Endothelial cell (in vitro differentiated cells): ENCODE data around the gene BAHD1. TPM values are rescaled to one million over a fixed set of nuclear protein-coding genes. Genes with fewer than 3 reads are reported as not detected.

ENCODE experiments used
- DNase-seq: peaks from one replicate; pipeline ENCODE4 v3.0.0; 2021; ENCODE audit warnings: low spot score
- H3K27ac Mint-ChIP-seq: one replicate; pipeline ENCODE4 v1.8.0; 2021; ENCODE audit warnings: mixed read lengths, inconsistent platforms; ENCODE audit not compliant: unreplicated experiment
- H3K27me3 Mint-ChIP-seq: one replicate; pipeline ENCODE4 v1.8.0; 2021; ENCODE audit warnings: mild to moderate bottlenecking, moderate library complexity, mixed read lengths, inconsistent platforms; ENCODE audit not compliant: unreplicated experiment
- H3K36me3 Mint-ChIP-seq: one replicate; pipeline ENCODE4 v1.8.0; 2021; ENCODE audit warnings: mild to moderate bottlenecking, low read depth, mixed read lengths, inconsistent platforms; ENCODE audit not compliant: unreplicated experiment
- H3K4me1 Mint-ChIP-seq: one replicate; pipeline ENCODE4 v1.8.0; 2021; ENCODE audit warnings: mild to moderate bottlenecking, mixed read lengths, inconsistent platforms; ENCODE audit not compliant: unreplicated experiment
- H3K4me3 Mint-ChIP-seq: one replicate; pipeline ENCODE4 v1.8.0; 2021; ENCODE audit warnings: mild to moderate bottlenecking, mixed read lengths, inconsistent platforms; ENCODE audit not compliant: unreplicated experiment
- H3K9me3 Mint-ChIP-seq: one replicate; pipeline ENCODE4 v1.8.0; 2021; ENCODE audit warnings: mixed read lengths, inconsistent platforms; ENCODE audit not compliant: unreplicated experiment
- total RNA-seq: library from RNA; stranded (reverse); fragmentation: NEBNext Ultra II Directional; extraction: Animal tissue kit (Norgen Biotek cat#: 25700); gene quantifications from one replicate; pipeline ENCODE4 v1.2.1, GENCODE V29; 2021; ENCODE audit not compliant: unreplicated experiment
- TF ChIP-seq, protein P1 (sequence below): fragments of 200-600 bp; sonication (generic); IDR thresholded peaks from one replicate; pipeline ENCODE4 v1.5.0; 2021; ENCODE audit warnings: antibody characterized with exemption; ENCODE audit not compliant: unreplicated experiment

The BAHD1 gene
- total RNA-seq, 1 donor from 2014 or later, result 20.4 TPM

- TF ChIP-seq, protein P1, sequence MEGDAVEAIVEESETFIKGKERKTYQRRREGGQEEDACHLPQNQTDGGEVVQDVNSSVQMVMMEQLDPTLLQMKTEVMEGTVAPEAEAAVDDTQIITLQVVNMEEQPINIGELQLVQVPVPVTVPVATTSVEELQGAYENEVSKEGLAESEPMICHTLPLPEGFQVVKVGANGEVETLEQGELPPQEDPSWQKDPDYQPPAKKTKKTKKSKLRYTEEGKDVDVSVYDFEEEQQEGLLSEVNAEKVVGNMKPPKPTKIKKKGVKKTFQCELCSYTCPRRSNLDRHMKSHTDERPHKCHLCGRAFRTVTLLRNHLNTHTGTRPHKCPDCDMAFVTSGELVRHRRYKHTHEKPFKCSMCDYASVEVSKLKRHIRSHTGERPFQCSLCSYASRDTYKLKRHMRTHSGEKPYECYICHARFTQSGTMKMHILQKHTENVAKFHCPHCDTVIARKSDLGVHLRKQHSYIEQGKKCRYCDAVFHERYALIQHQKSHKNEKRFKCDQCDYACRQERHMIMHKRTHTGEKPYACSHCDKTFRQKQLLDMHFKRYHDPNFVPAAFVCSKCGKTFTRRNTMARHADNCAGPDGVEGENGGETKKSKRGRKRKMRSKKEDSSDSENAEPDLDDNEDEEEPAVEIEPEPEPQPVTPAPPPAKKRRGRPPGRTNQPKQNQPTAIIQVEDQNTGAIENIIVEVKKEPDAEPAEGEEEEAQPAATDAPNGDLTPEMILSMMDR, result no peak
- no peak overlapping the region for H3K4me3 Mint-ChIP-seq
- peaks cover 6% of the 10 kb centered on the region for H3K4me1 Mint-ChIP-seq
- no peak for DNase-seq
- H3K27me3 Mint-ChIP-seq, result peaks cover 5% of the 10 kb centered on the region
- no peak overlapping the region for H3K27ac Mint-ChIP-seq
- no peaks in the 10 kb centered on the region for H3K36me3 Mint-ChIP-seq
- no peaks in the 10 kb centered on the region for H3K9me3 Mint-ChIP-seq
These were observed 16.2 kb upstream of the BAHD1 start for GRCh38 chr15:40424483-40425115.

GRCh38 chr15:40425681-40426080 is 15.1 kb upstream of the BAHD1 start:
- Mint-ChIP-seq H3K36me3 (no peaks in the 10 kb centered on the region), H3K27me3 (peaks cover 5% of the 10 kb centered on the region), H3K9me3 (no peaks in the 10 kb centered on the region), H3K4me1 (peaks cover 6% of the 10 kb centered on the region), H3K4me3 (no peak overlapping the region), H3K27ac (no peak overlapping the region)
- no peak for DNase-seq
- TF ChIP-seq, protein P1, result no peak

- H3K4me3 Mint-ChIP-seq, result no peak overlapping the region
- peaks cover 6% of the 10 kb centered on the region for H3K4me1 Mint-ChIP-seq
- no peaks in the 10 kb centered on the region for H3K36me3 Mint-ChIP-seq
- no peaks in the 10 kb centered on the region for H3K9me3 Mint-ChIP-seq
- TF ChIP-seq, protein P1, result no peak
- DNase-seq, result no peak
- H3K27ac Mint-ChIP-seq, result no peak overlapping the region
- H3K27me3 Mint-ChIP-seq, result no peaks in the 10 kb centered on the region
These were observed 13.6 kb upstream of the BAHD1 start for GRCh38 chr15:40427188-40427587.

GRCh38 chr15:40428185-40428584 is 12.6 kb upstream of the BAHD1 start:
- Mint-ChIP-seq H3K36me3 (no peaks in the 10 kb centered on the region), H3K27me3 (no peaks in the 10 kb centered on the region), H3K4me3 (no peak overlapping the region), H3K27ac (no peak overlapping the region), H3K4me1 (peaks cover 6% of the 10 kb centered on the region), H3K9me3 (no peaks in the 10 kb centered on the region)
- DNase-seq, result no peak
- TF ChIP-seq, protein P1, result no peak

- peaks cover 2% of the 10 kb centered on the region for H3K4me1 Mint-ChIP-seq
- TF ChIP-seq, protein P1, result no peak
- no peak overlapping the region for H3K27ac Mint-ChIP-seq
- no peaks in the 10 kb centered on the region for H3K9me3 Mint-ChIP-seq
- H3K36me3 Mint-ChIP-seq, result no peaks in the 10 kb centered on the region
- DNase-seq, result no peak
- H3K4me3 Mint-ChIP-seq, result no peak overlapping the region
- H3K27me3 Mint-ChIP-seq, result peaks cover 1% of the 10 kb centered on the region
These were observed 11.6 kb upstream of the BAHD1 start for GRCh38 chr15:40429068-40429710.
